ENCODE data around the gene CD27.

The CD27 gene

DNA sequence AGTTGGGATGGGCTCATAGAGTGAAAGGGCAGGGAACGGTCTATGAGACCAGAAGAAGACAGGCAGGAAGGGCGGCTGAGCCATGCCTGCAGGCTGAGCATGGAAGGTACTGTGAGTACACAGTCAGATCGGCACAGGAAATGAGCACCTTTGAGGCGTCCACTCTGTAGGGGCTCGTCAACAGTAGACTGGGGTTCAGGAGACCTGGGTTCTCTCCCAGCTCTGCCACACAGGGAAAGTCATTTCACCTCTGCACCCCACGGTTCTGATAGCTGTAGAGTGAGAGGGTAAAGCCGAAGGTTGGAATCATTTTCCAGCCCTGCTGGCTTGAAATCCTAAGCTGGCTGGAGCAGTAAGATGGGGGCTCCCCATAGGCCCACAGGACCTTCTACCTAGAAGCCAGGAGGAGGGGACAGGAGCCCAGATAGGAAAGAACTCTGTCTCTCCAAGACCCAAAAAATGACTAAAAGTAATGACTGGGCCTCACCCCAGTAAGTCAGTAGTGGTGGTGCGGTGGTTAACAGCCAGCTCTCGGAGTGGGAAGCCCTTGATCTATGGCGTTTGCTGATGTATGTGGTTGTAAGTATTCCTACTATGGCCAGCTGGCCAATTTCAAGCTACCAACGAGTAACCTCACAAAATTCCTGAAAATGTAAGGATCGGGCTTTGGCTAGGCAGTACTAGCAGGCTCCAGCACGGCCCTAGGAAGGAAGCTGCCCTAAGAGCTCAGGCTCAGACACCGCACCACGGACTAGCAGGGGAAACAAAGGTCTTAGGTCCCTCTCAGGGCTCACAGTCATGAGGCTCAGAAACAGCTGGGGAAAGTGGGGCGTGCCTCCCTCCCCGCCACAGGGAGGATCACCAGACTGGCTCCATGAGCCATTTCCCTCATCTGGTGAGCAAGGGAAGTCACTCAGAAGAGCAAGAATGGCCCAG, 10.3 kb upstream of the CD27 start:
- DNase-seq (ENCODE audit: low read depth in 2 of 2, low spot score in 1 of 2) = no peak

DNA sequence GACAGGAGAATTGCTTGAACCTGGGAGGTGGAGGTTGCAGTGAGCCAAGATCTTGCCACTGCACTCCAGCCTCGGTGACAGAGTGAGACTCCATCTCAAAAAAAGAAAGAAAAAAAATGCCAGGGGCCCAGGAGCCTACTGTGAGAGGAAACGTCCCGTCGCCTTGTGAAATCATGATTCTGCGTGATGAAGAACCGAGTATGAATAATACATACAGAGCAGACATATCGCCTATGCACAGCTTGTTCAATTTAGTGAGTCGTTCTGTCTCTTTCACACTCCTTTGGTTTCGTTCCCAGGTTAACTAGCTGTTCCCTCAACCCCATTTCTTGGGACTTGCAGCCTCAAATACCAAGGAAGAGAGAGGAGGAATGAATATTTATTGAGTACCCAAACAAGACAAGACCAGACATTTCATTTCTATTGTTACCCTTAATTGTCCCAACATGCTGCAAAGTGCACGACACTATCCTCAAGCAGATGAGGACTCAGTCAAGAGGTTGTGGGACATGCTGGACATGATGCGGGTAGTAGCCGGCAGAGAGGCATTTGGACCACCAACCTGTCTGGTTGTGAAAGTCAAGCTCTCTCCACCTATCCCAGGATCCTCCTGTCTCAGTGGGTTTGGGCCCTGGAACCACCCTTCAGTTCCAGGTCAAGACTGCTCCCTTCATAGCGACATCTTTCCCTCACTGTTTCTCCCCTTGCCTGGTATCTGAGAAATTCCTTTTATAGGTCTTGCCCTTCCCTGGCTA, 8.6 kb upstream of the CD27 start:
- DNase-seq (ENCODE audit: low read depth in 2 of 2, low spot score in 1 of 2) = no peak

DNA sequence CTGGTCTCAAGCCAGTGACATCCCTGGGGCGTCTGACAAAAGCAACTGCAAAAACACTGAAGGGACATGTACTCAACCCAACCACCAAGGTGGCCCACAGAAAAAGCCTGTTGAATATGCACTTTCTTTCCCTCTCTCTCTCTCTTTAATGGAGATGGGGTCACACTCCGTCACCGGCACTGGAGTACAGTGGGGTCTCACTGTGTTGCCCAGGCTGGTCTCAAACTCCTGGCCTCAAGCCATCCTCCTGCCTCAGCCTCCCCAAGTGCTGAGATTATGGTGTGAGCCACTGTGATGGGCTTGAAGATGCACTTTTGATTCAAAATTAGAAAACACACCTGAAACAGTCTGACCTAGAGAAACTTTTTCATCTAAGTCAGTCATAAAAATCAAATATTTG, 7.2 kb upstream of the CD27 start:
- no peak for DNase-seq (ENCODE audit: low read depth in 2 of 2, low spot score in 1 of 2)

DNA sequence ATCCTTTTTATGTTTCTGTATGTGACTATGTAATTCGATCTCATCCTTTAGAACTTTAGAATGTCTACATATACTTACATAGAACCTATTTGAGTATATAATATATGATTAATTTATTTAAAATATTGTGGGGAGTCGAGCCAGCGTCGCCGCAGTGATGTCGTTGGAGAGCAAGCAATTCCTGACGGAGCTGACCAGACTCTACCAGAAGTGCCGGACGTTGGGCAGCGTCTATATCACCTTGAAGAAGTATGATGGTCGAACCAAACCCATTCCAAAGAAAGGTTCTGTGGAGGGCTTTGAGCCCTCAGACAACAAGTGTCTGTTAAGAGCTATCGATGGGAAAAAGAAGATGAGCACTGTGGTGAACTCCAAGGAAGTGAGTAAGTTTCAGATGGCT, 6.4 kb upstream of the CD27 start:
- DNase-seq (ENCODE audit: low read depth in 2 of 2, low spot score in 1 of 2) = no peak

DNA sequence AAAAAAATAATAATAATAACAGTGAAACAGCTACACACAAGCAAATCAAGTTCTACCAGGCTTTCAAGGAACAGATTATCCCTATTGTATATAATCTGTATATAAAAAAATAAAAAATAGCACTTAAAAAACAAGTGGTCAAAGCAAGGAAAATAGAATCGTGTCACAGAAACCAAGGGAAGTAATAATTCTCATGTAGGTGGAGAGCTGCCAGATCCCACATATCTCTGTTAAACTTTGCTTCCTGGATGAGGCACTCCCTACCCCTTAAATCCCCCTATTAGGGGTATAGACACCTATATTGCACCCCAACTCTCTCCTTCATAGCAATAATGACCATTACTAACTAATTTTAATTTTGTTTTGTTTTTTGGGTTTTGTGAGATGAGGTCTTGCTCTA, 4.4 kb upstream of the CD27 start:
- DNase-seq (ENCODE audit: low read depth in 2 of 2, low spot score in 1 of 2) = no peak

DNA sequence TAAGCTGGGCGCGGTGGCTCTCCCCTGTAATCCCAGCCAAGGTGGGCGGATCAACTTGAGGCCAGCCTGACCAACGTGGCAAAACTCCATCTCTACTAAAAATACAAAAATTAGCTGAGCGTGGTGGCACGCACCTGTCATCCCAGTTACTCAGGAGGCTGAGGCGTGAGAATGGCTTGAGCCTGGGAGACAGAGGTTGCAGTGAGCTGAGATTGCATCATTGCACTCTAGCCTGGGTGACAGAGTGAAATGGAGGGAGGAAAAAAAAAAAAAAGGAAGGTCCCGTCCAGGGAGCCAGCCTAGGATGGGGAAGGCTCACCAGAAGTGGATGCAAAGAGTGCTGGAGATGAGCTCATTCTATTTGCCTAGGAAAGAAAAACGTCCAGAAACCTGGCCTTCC, 1.9 kb upstream of the CD27 start:
- DNase-seq (ENCODE audit: low read depth in 2 of 2, low spot score in 1 of 2) = no peak

DNA sequence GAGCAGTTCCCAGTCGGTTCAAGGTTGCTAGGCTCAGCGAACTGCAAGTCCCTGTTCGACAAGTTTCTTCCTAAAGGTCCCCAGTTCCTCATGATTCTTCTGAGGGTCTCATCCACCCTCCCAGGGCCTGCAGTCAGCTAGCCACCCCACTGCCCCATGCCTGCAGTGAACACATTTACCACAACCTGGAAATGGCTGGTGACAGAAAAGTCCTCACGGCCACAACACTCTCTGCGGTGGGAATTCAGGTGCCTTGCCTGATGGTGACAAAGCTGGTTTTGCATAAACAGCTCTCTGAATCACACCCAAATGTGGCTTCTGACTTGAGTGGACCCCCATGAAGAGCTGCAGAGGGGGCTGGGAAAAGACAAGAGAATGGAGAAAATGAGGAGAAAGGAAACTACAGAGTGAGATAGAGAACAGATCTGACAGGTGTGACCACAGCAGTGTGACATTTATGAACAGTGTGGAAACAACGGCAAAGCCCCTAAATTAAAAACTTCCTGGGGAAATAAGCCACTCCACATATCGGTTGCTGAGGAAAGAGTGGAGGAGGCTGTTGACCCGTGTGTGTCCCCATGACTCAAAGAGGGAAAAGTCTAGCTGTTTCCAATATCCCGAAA, 1.3 kb upstream of the CD27 start:
- no peak for DNase-seq (ENCODE audit: low read depth in 2 of 2, low spot score in 1 of 2)

DNA sequence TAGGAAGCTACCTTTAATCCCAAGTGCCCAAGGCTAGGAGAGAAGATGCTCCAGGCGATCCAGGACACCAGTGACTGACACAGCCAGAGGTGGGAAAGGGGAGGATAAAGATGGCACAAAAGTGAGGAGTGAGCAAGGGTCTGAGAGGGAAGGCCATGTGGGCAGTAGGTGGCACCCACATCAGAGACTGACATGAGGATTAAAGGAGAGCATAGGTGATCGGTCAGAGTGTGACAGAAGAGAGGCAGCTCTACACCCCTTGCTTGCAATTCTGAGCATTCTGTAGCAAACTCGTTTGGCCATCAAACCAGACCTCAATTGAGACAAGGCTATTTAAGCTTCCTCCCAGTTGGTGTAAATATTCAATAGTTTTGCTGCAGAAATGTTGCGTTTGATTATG, 724 bp upstream of the CD27 start:
- DNase-seq (ENCODE audit: low read depth in 2 of 2, low spot score in 1 of 2) = no peak

DNA sequence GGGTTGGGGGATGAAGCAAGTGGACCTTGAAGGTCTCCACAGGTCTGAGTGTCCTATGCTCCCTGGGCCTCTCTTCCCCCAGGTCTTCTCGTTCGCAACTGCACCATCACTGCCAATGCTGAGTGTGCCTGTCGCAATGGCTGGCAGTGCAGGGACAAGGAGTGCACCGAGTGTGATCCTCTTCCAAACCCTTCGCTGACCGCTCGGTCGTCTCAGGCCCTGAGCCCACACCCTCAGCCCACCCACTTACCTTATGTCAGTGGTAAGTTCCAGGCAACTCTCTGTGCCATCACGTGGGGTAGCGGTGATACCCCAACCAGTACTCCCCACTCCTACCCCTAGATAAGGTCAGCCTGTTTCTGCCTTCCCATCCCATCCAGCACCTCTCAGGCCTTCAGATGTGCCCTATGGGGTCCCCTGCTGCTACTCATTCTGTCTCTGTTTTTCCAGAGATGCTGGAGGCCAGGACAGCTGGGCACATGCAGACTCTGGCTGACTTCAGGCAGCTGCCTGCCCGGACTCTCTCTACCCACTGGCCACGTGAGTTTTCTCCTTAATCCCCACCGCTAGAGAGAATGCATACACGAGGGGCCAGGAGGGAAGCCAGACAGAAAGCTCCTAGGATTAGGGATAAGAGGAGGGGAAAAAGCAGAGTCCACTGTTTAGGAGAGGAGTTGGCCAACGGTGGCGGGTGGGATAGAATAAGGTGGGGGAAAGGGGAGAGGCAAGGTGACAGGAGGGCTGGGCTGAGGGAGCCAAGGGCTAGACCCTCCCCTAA, 5.5 kb downstream of the CD27 start:
- DNase-seq (ENCODE audit: low read depth in 2 of 2, low spot score in 1 of 2) = no peak

DNA sequence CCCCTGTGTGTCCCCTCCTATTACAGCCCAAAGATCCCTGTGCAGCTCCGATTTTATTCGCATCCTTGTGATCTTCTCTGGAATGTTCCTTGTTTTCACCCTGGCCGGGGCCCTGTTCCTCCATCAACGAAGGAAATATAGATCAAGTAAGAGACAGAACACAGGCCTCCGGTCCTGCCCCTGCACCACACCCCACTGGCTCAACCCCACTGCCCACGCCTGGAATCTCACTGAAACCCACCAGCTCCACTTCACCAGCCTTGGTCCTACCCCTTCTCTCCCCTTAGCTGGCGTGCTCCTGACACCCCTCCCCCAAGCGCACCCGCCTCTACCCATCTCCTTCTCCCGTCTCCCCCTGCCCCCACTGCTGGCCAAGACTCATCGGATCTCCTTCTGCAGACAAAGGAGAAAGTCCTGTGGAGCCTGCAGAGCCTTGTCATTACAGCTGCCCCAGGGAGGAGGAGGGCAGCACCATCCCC, 6.2 kb downstream of the CD27 start:
- DNase-seq (ENCODE audit: low read depth in 2 of 2, low spot score in 1 of 2) = no peak

DNA sequence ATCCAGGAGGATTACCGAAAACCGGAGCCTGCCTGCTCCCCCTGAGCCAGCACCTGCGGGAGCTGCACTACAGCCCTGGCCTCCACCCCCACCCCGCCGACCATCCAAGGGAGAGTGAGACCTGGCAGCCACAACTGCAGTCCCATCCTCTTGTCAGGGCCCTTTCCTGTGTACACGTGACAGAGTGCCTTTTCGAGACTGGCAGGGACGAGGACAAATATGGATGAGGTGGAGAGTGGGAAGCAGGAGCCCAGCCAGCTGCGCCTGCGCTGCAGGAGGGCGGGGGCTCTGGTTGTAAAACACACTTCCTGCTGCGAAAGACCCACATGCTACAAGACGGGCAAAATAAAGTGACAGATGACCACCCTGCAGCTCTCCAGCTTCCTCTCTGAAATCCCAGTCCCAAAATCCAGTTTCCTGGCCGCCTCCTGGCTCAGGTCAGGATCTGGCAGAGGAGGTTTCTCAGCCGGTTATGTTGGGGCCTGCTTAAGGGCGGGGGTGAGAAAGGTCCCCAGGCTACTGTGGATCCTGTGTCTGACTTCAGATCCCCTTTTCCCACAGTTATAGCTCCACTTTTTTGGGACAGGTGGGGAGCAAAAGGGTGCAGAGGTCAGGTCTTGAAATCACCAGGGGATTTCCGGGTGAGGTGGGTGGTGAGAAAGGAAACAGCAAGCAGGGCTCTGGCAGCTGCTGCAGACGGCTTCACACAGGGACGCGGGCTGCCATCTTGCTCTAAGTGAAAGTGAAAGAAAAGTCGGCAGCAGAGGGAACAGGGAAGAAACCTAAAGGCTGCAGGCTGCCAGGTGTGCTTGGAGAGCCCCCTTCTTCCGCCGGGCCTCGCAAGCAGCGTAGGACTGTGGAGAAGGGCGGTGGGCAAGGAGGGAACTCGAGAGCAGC, 6.8 kb downstream of the CD27 start, which contains the start of gene TAPBPL:
TAPBPL (plus strand) TSS at position 695 of the 897 bp plus-strand sequence. CDS start 207 bp downstream, outside the sequence.
- peak in 1 of 2 donors; percentile 60 for DNase-seq (ENCODE audit: low read depth in 2 of 2, low spot score in 1 of 2)

DNA sequence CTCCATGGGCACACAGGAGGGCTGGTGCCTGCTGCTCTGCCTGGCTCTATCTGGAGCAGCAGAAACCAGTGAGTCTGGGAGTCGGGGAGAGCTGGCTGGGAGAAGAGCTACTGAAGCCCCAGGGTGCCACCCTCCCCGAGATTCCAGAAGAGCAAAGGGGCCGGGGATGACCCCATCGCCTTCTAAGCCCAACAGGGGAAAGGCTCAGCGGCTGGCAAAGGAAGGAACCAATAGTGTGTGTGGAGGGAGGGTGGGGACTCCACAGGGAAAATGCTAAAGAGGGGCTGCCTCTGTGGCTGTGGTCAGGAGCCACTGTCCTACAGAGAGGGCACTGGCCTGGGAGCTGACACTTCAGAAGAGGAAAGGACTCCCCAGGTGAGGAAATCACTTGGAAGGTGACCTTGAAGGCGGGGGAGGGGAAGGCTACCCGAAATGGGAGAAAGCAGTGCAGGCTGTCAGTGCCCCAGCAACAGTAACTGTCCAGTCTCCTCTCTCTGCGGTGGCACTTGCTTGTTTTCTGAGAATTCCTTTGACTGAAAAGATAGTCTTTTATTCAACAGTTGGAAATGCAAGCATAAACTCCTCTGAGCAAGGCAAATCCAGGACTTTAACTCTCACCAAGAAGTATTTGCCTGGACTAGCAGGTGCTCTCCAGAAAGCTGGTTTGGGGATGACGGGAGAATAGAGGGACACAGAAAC, 7.6 kb downstream of the CD27 start:
- no peak for DNase-seq (ENCODE audit: low read depth in 2 of 2, low spot score in 1 of 2)

DNA sequence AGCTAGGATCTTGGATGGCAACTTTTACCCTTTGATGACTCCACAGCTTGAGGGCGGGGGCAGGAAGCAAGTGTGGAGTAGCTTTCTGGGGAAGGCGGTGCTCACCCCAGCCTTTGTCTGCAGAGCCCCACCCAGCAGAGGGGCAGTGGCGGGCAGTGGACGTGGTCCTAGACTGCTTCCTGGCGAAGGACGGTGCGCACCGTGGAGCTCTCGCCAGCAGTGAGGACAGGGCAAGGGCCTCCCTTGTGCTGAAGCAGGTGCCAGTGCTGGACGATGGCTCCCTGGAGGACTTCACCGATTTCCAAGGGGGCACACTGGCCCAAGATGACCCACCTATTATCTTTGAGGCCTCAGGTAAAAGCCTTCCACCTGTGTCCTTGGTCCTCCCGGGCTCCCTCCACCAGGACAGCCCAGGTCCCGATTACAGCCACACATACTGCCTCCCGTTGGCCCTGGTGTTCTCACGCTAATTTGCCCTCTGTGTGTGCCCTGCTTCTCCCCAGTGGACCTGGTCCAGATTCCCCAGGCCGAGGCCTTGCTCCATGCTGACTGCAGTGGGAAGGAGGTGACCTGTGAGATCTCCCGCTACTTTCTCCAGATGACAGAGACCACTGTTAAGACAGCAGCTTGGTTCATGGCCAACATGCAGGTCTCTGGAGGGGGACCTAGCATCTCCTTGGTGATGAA, 8.3 kb downstream of the CD27 start:
- no peak for DNase-seq (ENCODE audit: low read depth in 2 of 2, low spot score in 1 of 2)

DNA sequence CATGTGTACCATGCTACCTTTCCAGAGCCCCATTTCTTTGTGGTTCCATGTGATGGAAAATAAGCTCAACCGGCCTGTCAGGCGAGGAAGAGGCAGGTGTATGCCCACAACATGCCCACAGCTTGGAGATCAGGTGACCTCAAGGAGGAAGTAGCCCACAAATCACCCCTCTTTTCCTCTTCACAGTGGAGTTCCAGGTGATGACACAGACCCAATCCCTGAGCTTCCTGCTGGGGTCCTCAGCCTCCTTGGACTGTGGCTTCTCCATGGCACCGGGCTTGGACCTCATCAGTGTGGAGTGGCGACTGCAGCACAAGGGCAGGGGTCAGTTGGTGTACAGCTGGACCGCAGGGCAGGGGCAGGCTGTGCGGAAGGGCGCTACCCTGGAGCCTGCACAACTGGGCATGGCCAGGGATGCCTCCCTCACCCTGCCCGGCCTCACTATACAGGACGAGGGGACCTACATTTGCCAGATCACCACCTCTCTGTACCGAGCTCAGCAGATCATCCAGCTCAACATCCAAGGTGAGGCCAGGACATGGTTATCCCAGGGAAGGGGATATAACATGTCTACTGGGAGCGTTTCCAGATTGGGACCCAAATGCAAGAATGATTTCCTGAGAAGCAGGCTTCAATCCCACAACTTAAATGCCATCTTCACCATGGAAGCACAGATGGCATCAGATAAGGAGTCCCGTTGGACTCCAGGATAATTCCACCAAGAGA, 12.6 kb downstream of the CD27 start:
- DNase-seq (ENCODE audit: low read depth in 2 of 2, low spot score in 1 of 2) = no peak

DNA sequence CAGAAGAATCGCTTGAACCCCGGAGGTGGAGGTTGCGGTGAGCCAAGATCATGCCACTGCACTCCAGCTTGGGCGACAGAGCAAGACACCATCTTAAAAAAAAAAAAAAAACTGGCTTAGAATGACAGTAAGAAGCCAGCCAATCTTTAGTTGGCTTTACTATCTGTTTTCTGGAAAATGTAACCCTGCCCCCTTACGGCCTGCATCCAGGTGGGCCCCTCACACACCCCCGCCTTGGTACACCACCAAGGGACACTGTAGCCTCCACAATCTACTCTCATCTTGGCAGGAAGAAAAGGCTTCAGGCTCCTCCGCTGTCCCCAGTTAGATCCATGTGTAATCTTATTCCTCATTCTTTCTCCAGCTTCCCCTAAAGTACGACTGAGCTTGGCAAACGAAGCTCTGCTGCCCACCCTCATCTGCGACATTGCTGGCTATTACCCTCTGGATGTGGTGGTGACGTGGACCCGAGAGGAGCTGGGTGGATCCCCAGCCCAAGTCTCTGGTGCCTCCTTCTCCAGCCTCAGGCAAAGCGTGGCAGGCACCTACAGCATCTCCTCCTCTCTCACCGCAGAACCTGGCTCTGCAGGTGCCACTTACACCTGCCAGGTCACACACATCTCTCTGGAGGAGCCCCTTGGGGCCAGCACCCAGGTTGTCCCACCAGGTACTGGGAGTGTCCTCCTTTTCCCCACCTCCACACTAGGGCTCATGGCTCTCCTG, 13.7 kb downstream of the CD27 start:
- no peak for DNase-seq (ENCODE audit: low read depth in 2 of 2, low spot score in 1 of 2)

DNA sequence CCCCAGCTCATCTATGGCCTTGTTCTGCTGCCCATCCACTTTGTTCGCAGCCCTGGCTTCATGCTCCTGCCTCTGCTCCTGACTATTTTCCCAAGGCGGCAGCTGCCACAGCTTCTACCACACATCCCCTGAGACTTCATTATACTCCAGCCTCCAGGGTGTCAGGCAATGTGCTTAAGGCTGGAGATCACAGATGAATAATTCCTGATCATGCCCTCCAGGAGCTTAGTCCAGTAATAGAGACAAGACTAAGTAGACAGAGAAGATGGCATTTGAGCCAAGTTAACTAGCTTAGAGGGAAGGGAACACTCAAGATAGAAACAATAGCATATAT, 14.2 kb downstream of the CD27 start:
- DNase-seq (ENCODE audit: low read depth in 2 of 2, low spot score in 1 of 2) = no peak

DNA sequence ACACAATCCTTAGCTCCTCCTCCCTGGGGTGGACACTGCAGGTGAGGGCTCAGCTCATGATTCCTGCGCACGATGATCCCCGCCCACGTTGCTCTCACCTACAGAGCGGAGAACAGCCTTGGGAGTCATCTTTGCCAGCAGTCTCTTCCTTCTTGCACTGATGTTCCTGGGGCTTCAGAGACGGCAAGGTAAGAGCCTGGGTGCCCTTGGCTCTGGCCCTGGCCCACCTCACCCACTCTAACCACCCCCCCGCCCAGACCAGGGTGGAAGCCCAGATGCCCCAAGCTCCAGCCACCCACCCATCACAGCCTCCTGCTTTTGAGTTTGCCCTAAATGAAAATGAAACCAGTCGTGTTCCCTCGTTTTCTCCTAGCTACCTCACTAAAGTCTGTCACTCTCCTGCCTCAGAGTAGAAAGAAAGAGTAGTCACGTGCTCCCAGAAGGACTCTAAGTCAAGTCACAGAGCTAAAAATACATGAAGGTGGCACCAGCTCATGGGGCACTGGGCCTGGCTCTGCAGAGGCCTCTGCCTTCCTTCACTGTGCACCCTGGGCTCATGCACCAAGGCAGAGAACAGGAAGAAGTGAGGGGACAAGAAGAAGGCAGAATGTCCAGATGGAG, 16.1 kb downstream of the CD27 start:
- DNase-seq (ENCODE audit: low read depth in 2 of 2, low spot score in 1 of 2) = no peak

Data from stimulated activated CD8-positive, alpha-beta memory T cell treated with anti-CD3 and anti-CD28 coated beads, Interleukin-4, amount 100 ng/mL, for 1 hour (primary cell).